Testis (tissue), 3 donors: ENCODE measurements around the gene JAM2. TPM values are rescaled to one million over a fixed set of nuclear protein-coding genes. Genes with fewer than 3 reads are reported as not detected.

ENCODE experiments used
- DNase-seq: peaks from one replicate; pipeline ENCODE4 v3.0.0-alpha.2; 2019
- H3K27ac ChIP-seq, 2 donors: fragments of 200-600 bp; sonication (generic); one replicate each; pipeline ENCODE4 v1.5.1; 2019
- H3K27me3 ChIP-seq: fragments of 200-600 bp; sonication (generic); one replicate; pipeline ENCODE4 v1.5.1; 2019
- H3K36me3 ChIP-seq: fragments of 200-600 bp; sonication (generic); one replicate; pipeline ENCODE4 v1.5.1; 2017; ENCODE audit warnings: low read depth; ENCODE audit errors: missing control alignments
- H3K4me1 ChIP-seq: fragments of 200-600 bp; sonication (generic); one replicate; pipeline ENCODE4 v1.5.1; 2019
- H3K4me3 ChIP-seq, 2 donors: fragments of 200-600 bp; sonication (generic); one replicate each; pipeline ENCODE4 v1.5.1; 2017 to 2019
- H3K9me3 ChIP-seq: fragments of 200-600 bp; sonication (generic); one replicate; pipeline ENCODE4 v1.5.1; 2017
- CTCF ChIP-seq, 3 experiments: fragments of 450-650 bp in 2 of 3; fragments of 200-600 bp in 1 of 3; sonication (generic) in 1 of 3; IDR thresholded peaks; one replicate each; pipeline ENCODE4 v1.5.1; 2016 to 2019; ENCODE audit warnings: antibody characterized with exemption in 3 of 3, mild to moderate bottlenecking in 2 of 3, moderate library complexity in 1 of 3
- POLR2A ChIP-seq: fragments of 450-650 bp; IDR thresholded peaks from one replicate; pipeline ENCODE4 v1.6.1; 2017; ENCODE audit warnings: antibody characterized with exemption, mild to moderate bottlenecking, moderate library complexity
- WGBS, 2 donors: methylation state at CpG; one replicate each; pipeline ENCODE4 v1.1.5; 2018; 5-methylcytosine and 5-hydroxymethylcytosine counted together
- intact Hi-C: fragments of 100-400 bp; cut with DNase I; formaldehyde crosslinking; loops from one replicate; pipeline ENCODE4 v1.15.1; 2023; ENCODE audit warnings: low total_unique reads
- polyA plus RNA-seq: library from polyadenylated mRNA; stranded (reverse); fragments of 350-450 nt; fragmentation: Illumina TruSeq; extraction: RNeasy Lipid Tissue Mini Kit (QIAGEN cat#74804); gene quantifications from one replicate; pipeline ENCODE4 v1.2.3, GENCODE V29; 2014; ENCODE audit warnings: low read depth, low replicate concordance; ENCODE audit not compliant: insufficient read depth
- total RNA-seq, 2 donors: library from RNA; depleted of rRNA; stranded (reverse); fragments of >200 nt; gene quantifications; one replicate each; pipeline ENCODE4 v1.2.3, GENCODE V29; 2016

Gene JAM2
- total and polyA plus RNA-seq, 3 donors from 2014 or later = 76.2 to 93.5 (median 91.1) TPM

GRCh38 chr21:25656412-25656811, 17.4 kb downstream of the JAM2 start:
- intact Hi-C loops = no loop called here
- Histone ChIP-seq H3K27ac (no peak overlapping the region), H3K9me3 (no peaks in the 10 kb centered on the region), H3K36me3 (no peaks in the 10 kb centered on the region), H3K27me3 (no peaks in the 10 kb centered on the region), H3K4me3 (no peak overlapping the region), H3K4me1 (no peaks in the 10 kb centered on the region)
- TF ChIP-seq POLR2A = no peak
- no peak for TF ChIP-seq CTCF (IDR thresholded peaks at IDR 0.05)
- DNase-seq = no peak
- 87 to 93% methylated on average over 2 of the region's 2 CpGs for WGBS, 2 donors

- no peaks in the 10 kb centered on the region for H3K4me1 ChIP-seq
- TF ChIP-seq CTCF (IDR thresholded peaks at IDR 0.05) (no peak), POLR2A (no peak)
- no peak overlapping the region for H3K4me3 ChIP-seq
- WGBS, 2 donors = 94 to 100% methylated on average over 2 of the region's 2 CpGs
- H3K36me3 ChIP-seq = no peaks in the 10 kb centered on the region
- H3K27ac ChIP-seq = no peak overlapping the region
- no peaks in the 10 kb centered on the region for H3K9me3 ChIP-seq
- no peaks in the 10 kb centered on the region for H3K27me3 ChIP-seq
- intact Hi-C loops = no loop called here
- DNase-seq = no peak
Observed at GRCh38 chr21:25657140-25657539, 18.1 kb downstream of the JAM2 start.

DNA sequence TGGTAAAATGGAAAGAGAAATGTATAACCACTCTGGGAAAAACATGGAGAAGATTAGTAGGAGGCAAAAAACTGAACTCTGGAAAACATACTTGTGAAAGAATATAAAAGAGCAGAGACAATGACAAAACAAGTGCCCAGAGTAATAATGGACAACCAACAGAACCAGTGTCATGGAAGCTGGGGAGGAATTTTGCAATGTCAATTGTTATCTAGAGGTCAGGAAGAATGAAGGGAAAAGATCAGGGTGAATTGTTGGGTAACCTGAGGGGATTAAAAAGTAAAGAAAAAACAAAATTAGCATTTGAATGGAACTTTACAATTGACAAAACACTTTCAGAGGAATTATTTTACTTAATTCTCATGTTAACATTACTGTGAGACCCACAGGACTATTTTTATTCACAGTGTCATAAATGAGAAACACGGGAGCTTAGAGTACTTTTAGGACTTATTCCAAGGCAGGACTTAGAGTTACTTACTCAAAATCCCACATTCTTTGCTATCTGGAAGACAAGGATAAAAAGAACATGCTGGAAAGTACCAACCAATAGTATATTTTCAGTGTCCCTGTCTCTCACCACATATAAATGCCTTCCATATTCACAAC, 19.5 kb downstream of the JAM2 start:
- Histone ChIP-seq H3K9me3 (no peaks in the 10 kb centered on the region), H3K27me3 (no peaks in the 10 kb centered on the region), H3K27ac (no peak overlapping the region), H3K4me3 (no peak overlapping the region), H3K4me1 (no peaks in the 10 kb centered on the region), H3K36me3 (no peaks in the 10 kb centered on the region)
- no peak for DNase-seq
- 32 to 44% methylated on average over 1 of the region's 1 CpG for WGBS, 2 donors
- TF ChIP-seq POLR2A (no peak), CTCF (IDR thresholded peaks at IDR 0.05) (no peak)
- intact Hi-C loops = no loop called here

DNA sequence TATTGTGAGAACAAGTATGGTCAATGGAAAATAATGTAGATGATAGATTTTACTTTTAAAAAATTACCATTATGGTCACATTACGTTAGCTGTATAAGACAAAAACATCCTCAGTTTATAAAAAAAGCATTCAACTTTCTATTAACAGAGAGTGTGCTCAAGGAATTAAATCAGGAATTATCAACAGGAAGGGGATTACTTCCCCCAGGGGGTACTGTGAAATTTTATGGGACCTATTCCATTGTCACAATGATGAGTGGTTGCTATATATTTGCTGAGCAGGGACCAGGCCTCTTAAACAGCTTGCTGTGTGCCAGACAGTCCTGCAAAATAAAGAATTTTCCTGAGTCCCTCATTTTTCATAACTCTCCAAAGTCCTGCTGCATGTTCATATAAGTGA, 21.2 kb downstream of the JAM2 start:
- TF ChIP-seq CTCF (IDR thresholded peaks at IDR 0.05) = no peak
- TF ChIP-seq POLR2A = no peak

DNA sequence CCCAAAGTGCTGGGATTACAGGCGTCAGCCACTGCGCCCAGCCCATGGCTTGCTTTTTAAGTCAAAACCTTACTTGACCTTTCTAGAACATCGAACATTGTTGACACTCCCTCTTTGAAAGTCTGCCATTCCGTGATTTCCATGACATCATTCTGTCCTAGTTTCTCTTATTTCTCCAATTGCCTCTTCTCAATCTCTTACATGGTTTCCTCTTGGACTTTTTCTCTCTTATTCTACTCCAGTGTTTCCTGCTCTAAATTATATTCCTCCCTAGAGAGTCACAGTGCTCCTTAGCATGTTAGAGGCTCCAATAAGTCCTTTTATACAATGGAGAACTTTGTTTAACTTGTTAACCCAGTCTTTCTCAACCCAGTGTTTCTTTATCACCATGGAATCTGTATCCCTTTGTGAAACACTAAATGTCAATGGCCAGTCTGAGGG, 25.5 kb downstream of the JAM2 start:
- intact Hi-C loops = no loop called here
- Histone ChIP-seq H3K27ac (peak overlapping the region in 1 of 2 donors; percentile 4), H3K4me1 (no peaks in the 10 kb centered on the region)

More for the DNA sequence above, 21.2 kb downstream of the JAM2 start:
- Histone ChIP-seq H3K4me3 (no peak overlapping the region), H3K27ac (no peak overlapping the region), H3K27me3 (no peaks in the 10 kb centered on the region), H3K9me3 (no peaks in the 10 kb centered on the region), H3K36me3 (no peaks in the 10 kb centered on the region), H3K4me1 (no peaks in the 10 kb centered on the region)
- WGBS, 2 donors = 86 to 89% methylated on average over 1 of the region's 1 CpG
- DNase-seq = no peak
- intact Hi-C loops = no loop called here

More for the DNA sequence above, 25.5 kb downstream of the JAM2 start:
- no peaks in the 10 kb centered on the region for H3K27me3 ChIP-seq
- WGBS, 2 donors = 73 to 80% methylated on average over 4 of the region's 4 CpGs
- DNase-seq = no peak
- H3K36me3 ChIP-seq = no peaks in the 10 kb centered on the region
- H3K9me3 ChIP-seq = no peaks in the 10 kb centered on the region
- no peak overlapping the region for H3K4me3 ChIP-seq
- TF ChIP-seq CTCF (IDR thresholded peaks at IDR 0.05) (no peak), POLR2A (no peak)
